GM12891 (cell line): ENCODE data around the gene SIK2.

Experiments
- POLR2A ChIP-seq: IDR thresholded peaks from 2 replicates; pipeline ENCODE4 v1.6.1; 2011; ENCODE audit warnings: low read depth, low read length, control low read depth
- POLR2AphosphoS5 ChIP-seq: IDR thresholded peaks from 2 replicates; pipeline ENCODE4 v1.6.1; 2011; ENCODE audit warnings: low read depth, low read length, control low read depth

GRCh38 chr11:111723595-111723994 lies 121.3 kb downstream of the SIK2 start:
- TF ChIP-seq POLR2AphosphoS5 (no peak), POLR2A (no peak)
